HEK293 (cell line): ENCODE results near the gene C19orf25.
"Not testable (repeated sequence)": the region's sequence is repeated elsewhere in the genome, so short reads cannot be mapped to it uniquely, and the experiment has no call there.

ENCODE experiments used
- CTCF ChIA-PET: fragments of 350-600 bp; formaldehyde crosslinking; extraction: SDS; loops from one replicate; lab custom pipeline; 2021; ENCODE audit warnings: antibody characterized with exemption; lab: Yijun Ruan, JAX
- POLR2A ChIA-PET: fragments of 300-600 bp; formaldehyde crosslinking; extraction: SDS; loops from one replicate; lab custom pipeline; 2020; ENCODE audit warnings: antibody characterized with exemption, inconsistent platforms; lab: Yijun Ruan, JAX
- H3K27ac ChIP-seq: fragments of 200-500 bp; sonication (Bioruptor generic); 2 replicates; pipeline ENCODE4 v1.5.1; 2014; ENCODE audit warnings: low read depth, low read length, control low read depth, inconsistent platforms; ENCODE audit errors: extremely low read depth
- H3K36me3 ChIP-seq, 2 experiments: fragments of 200-500 bp in 1 of 2; sonication (Bioruptor generic) in 1 of 2; 1 replicate in 1 of 2; 2 replicates in 1 of 2; pipeline ENCODE4 v1.5.1; 2014 to 2017; ENCODE audit warnings: inconsistent platforms in 2 of 2, low read length in 2 of 2; ENCODE audit not compliant: control insufficient read depth in 2 of 2, insufficient read depth in 1 of 2
- H3K4me1 ChIP-seq: fragments of 200-500 bp; sonication (Bioruptor generic); 2 replicates; pipeline ENCODE4 v1.5.1; 2014; ENCODE audit warnings: mild to moderate bottlenecking, low read length, inconsistent platforms; ENCODE audit not compliant: control insufficient read depth, insufficient read depth
- H3K4me3 ChIP-seq: 2 replicates; pipeline ENCODE4 v1.5.1; 2011; ENCODE audit warnings: low read depth, mild to moderate bottlenecking, control low read depth, low read length, moderate library complexity
- H3K9me3 ChIP-seq: fragments of 200-500 bp; sonication (Bioruptor generic); 2 replicates; pipeline ENCODE4 v1.5.1; 2014; ENCODE audit warnings: low read depth, low read length, inconsistent platforms; ENCODE audit not compliant: control insufficient read depth, insufficient read depth
- BCL11A ChIP-seq: fragments of 450-650 bp; formaldehyde crosslinking; IDR thresholded peaks from 2 replicates; pipeline ENCODE4 v1.5.1; 2016; ENCODE audit warnings: low read depth, missing biosample characterization, missing genetic modification characterization
- CTCF ChIP-seq: fragments of 450-650 bp; formaldehyde crosslinking; IDR thresholded peaks from 2 replicates; pipeline ENCODE4 v1.5.1; 2016; ENCODE audit warnings: missing biosample characterization, missing genetic modification characterization
- KLF7 ChIP-seq: fragments of 450-650 bp; formaldehyde crosslinking; IDR thresholded peaks from 2 replicates; pipeline ENCODE4 v1.5.1; 2016; ENCODE audit warnings: missing biosample characterization, missing genetic modification characterization, borderline replicate concordance
- ZBTB8A ChIP-seq: fragments of 450-650 bp; formaldehyde crosslinking; IDR thresholded peaks from 2 replicates; pipeline ENCODE4 v1.5.1; 2016; ENCODE audit warnings: missing biosample characterization, missing genetic modification characterization
- ZFP69B ChIP-seq: fragments of 450-650 bp; formaldehyde crosslinking; IDR thresholded peaks from 2 replicates; pipeline ENCODE4 v1.5.1; 2016; ENCODE audit warnings: missing biosample characterization, missing genetic modification characterization
- ZNF114 ChIP-seq: fragments of 450-650 bp; formaldehyde crosslinking; IDR thresholded peaks from 2 replicates; pipeline ENCODE4 v1.5.0; 2017; ENCODE audit warnings: missing biosample characterization, missing genetic modification characterization
- ZNF184 ChIP-seq: fragments of 450-650 bp; IDR thresholded peaks from 2 replicates; pipeline ENCODE4 v1.5.1; 2018; ENCODE audit warnings: missing biosample characterization, mild to moderate bottlenecking, missing genetic modification characterization
- ZNF280D ChIP-seq: fragments of 450-650 bp; formaldehyde crosslinking; IDR thresholded peaks from 2 replicates; pipeline ENCODE4 v1.5.1; 2016; ENCODE audit warnings: missing biosample characterization, missing genetic modification characterization
- ZNF449 ChIP-seq: fragments of 450-650 bp; formaldehyde crosslinking; IDR thresholded peaks from 2 replicates; pipeline ENCODE4 v1.5.1; 2017; ENCODE audit warnings: missing biosample characterization, mild to moderate bottlenecking, missing genetic modification characterization, moderate library complexity
- ZNF544 ChIP-seq: fragments of 450-650 bp; formaldehyde crosslinking; IDR thresholded peaks from 2 replicates; pipeline ENCODE4 v1.5.0; 2017; ENCODE audit warnings: missing biosample characterization, missing genetic modification characterization
- ZNF610 ChIP-seq: fragments of 450-650 bp; formaldehyde crosslinking; IDR thresholded peaks from 2 replicates; pipeline ENCODE4 v1.5.1; 2016; ENCODE audit warnings: missing biosample characterization, missing genetic modification characterization, borderline replicate concordance
- ZNF621 ChIP-seq: fragments of 450-650 bp; formaldehyde crosslinking; IDR thresholded peaks from 2 replicates; pipeline ENCODE4 v1.5.1; 2017; ENCODE audit warnings: missing biosample characterization, missing genetic modification characterization
- ZNF629 ChIP-seq: fragments of 450-650 bp; formaldehyde crosslinking; IDR thresholded peaks from 2 replicates; pipeline ENCODE4 v1.5.1; 2017; ENCODE audit warnings: missing biosample characterization, missing genetic modification characterization
- ZNF639 ChIP-seq: fragments of 450-650 bp; formaldehyde crosslinking; IDR thresholded peaks from 2 replicates; pipeline ENCODE4 v1.5.1; 2016; ENCODE audit warnings: missing biosample characterization, missing genetic modification characterization
- ZNF692 ChIP-seq: fragments of 450-650 bp; formaldehyde crosslinking; IDR thresholded peaks from 2 replicates; pipeline ENCODE4 v1.5.1; 2016; ENCODE audit warnings: missing biosample characterization, missing genetic modification characterization
- ZNF76 ChIP-seq: fragments of 450-650 bp; formaldehyde crosslinking; IDR thresholded peaks from 2 replicates; pipeline ENCODE4; 2016; ENCODE audit warnings: low read depth, missing biosample characterization, missing genetic modification characterization, borderline replicate concordance
- ZNF792 ChIP-seq: fragments of 450-650 bp; formaldehyde crosslinking; IDR thresholded peaks from 2 replicates; pipeline ENCODE4 v1.5.1; 2016; ENCODE audit warnings: missing biosample characterization, missing genetic modification characterization
- ZXDB ChIP-seq: fragments of 450-650 bp; formaldehyde crosslinking; IDR thresholded peaks from 2 replicates; pipeline ENCODE4 v1.5.1; 2016; ENCODE audit warnings: missing biosample characterization, missing genetic modification characterization

The C19orf25 gene

GRCh38 chr19:1481224-1481892 is 2.3 kb upstream of the C19orf25 start (continued):
- TF ChIP-seq ZNF184 (tag by site-specific recombination) (no peak), ZNF610 (no peak), ZNF629 (tag by site-specific recombination) (no peak), ZNF76 (no peak)

- H3K4me3 ChIP-seq, POLR2A ChIA-PET, H3K4me1 ChIP-seq, H3K9me3 ChIP-seq, H3K27ac ChIP-seq: not testable (repeated sequence)
- peaks cover 4 to 28% of the 10 kb centered on the region in 2 experiments; a peak in 2 of 3 replicates for H3K36me3 ChIP-seq
- CTCF ChIA-PET: interaction anchor here (0.6 to 1.4 kb wide), 3 partner anchors 69 to 420 kb away, joined by 3 to 8 read pairs (median 3); no protein-coding TSS in a partner anchor
Observed at GRCh38 chr19:1477056-1477455, 2.0 kb downstream of the C19orf25 start.

- H3K4me3 ChIP-seq: no peak overlapping the region
- POLR2A ChIA-PET: interaction anchor here (0.6 to 1.6 kb wide), 4 partner anchors 10 to 1066 kb away, joined by 3 to 4 read pairs (median 4); partner anchors contain the start of gene REEP6
- peaks cover 5% of the 10 kb centered on the region for H3K4me1 ChIP-seq
- CTCF ChIA-PET: no interaction called here
- no peak for TF ChIP-seq ZNF114 (tag by site-specific recombination)
- no peak for TF ChIP-seq ZBTB8A (tag by site-specific recombination)
- H3K36me3 ChIP-seq: peaks cover 4 to 28% of the 10 kb centered on the region in 2 experiments; a peak in 2 of 3 replicates
- no peak overlapping the region for H3K27ac ChIP-seq
- H3K9me3 ChIP-seq: no peaks in the 10 kb centered on the region
Observed at GRCh38 chr19:1475751-1476437, 3.1 kb downstream of the C19orf25 start.

GRCh38 chr19:1474765-1475351 is 4.2 kb downstream of the C19orf25 start:
- CTCF ChIA-PET: no interaction called here
- POLR2A ChIA-PET: interaction anchor here (1.2 to 2.1 kb wide), 3 partner anchors 16 to 31 kb away, joined by 4 to 5 read pairs (median 4); partner anchors contain the start of gene REEP6
- H3K9me3 ChIP-seq: no peaks in the 10 kb centered on the region
- H3K4me3 ChIP-seq: no peak overlapping the region
- H3K27ac ChIP-seq: no peak overlapping the region
- peaks cover 12% of the 10 kb centered on the region for H3K4me1 ChIP-seq
- H3K36me3 ChIP-seq: peaks cover 4 to 28% of the 10 kb centered on the region in 2 experiments; a peak in 2 of 3 replicates
- TF ChIP-seq ZNF280D (no peak), BCL11A (tag by site-specific recombination) (no peak), CTCF (0 out of 2 replicates have a peak, but pooled peaks have one; percentile 10), ZNF792 (tag by site-specific recombination) (no peak), ZNF639 (tag by site-specific recombination) (no peak), ZNF544 (tag by site-specific recombination) (no peak), ZXDB (tag by site-specific recombination) (no peak), ZNF449 (peak; percentile 90), ZNF621 (tag by site-specific recombination) (no peak), ZNF692 (tag by site-specific recombination) (peak; percentile 42; the same call in 1 of the 2 replicates), ZFP69B (tag by site-specific recombination) (peak; percentile 41; the same call in 1 of the 2 replicates), KLF7 (tag by site-specific recombination) (no peak)
